Fibroblast of lung (primary cell): ENCODE measurements around the gene KCNQ2. TPM values are rescaled to one million over a fixed set of nuclear protein-coding genes. Genes with fewer than 3 reads are reported as not detected.

Experiments used
- DNase-seq, 2 donors: peaks; one replicate each; pipeline versions ENCODE4 v3.0.0 to v3.0.0-alpha.2; 2010; ENCODE audit warnings: low read depth in 2 of 2
- H2AFZ ChIP-seq: 2 replicates; pipeline ENCODE4 v1.5.1; 2012; ENCODE audit warnings: low read length, control low read depth, inconsistent platforms
- H3K27ac ChIP-seq: 2 replicates; pipeline ENCODE4 v1.5.1; 2011; ENCODE audit warnings: low read length, control low read depth; ENCODE audit not compliant: insufficient read depth
- H3K27me3 ChIP-seq: 2 replicates; pipeline ENCODE4 v1.5.1; 2011; ENCODE audit warnings: mild to moderate bottlenecking, low read length; ENCODE audit not compliant: control insufficient read depth, insufficient read depth
- H3K36me3 ChIP-seq: 2 replicates; pipeline ENCODE4 v1.5.1; 2011; ENCODE audit warnings: low read length; ENCODE audit not compliant: control insufficient read depth, insufficient read depth
- H3K4me1 ChIP-seq: 2 replicates; pipeline ENCODE4 v1.5.1; 2011; ENCODE audit warnings: low read length; ENCODE audit not compliant: control insufficient read depth, insufficient read depth; ENCODE audit errors: extremely low read depth
- H3K4me2 ChIP-seq: 2 replicates; pipeline ENCODE4 v1.5.1; 2011; ENCODE audit warnings: low read length, control low read depth; ENCODE audit not compliant: insufficient read depth; ENCODE audit errors: extremely low read depth
- H3K4me3 ChIP-seq, 4 experiments: fragments of 200-600 bp in 1 of 4; sonication (generic) in 1 of 4; replicated peaks in 1 of 4; 2 replicates each; pipeline ENCODE4 v1.5.1; 2011 to 2016; ENCODE audit warnings: low read length in 4 of 4, low read depth in 3 of 4, mild to moderate bottlenecking in 3 of 4, control low read depth in 2 of 4, inconsistent platforms in 1 of 4, mixed read lengths in 1 of 4; ENCODE audit not compliant: insufficient read depth in 1 of 4; ENCODE audit errors: control extremely low read depth in 1 of 4
- H3K79me2 ChIP-seq: 2 replicates; pipeline ENCODE4 v1.5.1; 2012; ENCODE audit warnings: mild to moderate bottlenecking, low read length, inconsistent platforms; ENCODE audit not compliant: control insufficient read depth, insufficient read depth
- H3K9ac ChIP-seq: 2 replicates; pipeline ENCODE4 v1.5.1; 2011; ENCODE audit warnings: mild to moderate bottlenecking, low read length, control low read depth; ENCODE audit not compliant: insufficient read depth
- H3K9me3 ChIP-seq: 2 replicates; pipeline ENCODE4 v1.5.1; 2012; ENCODE audit warnings: low read depth, low read length; ENCODE audit not compliant: control insufficient read depth, insufficient read depth
- H4K20me1 ChIP-seq: 2 replicates; pipeline ENCODE4 v1.5.1; 2011; ENCODE audit warnings: low read length; ENCODE audit not compliant: control insufficient read depth, insufficient read depth; ENCODE audit errors: extremely low read depth
- EZH2 ChIP-seq: IDR thresholded peaks from 2 replicates; pipeline ENCODE4 v1.5.1; 2012; ENCODE audit warnings: low read length, control low read depth, mild to moderate bottlenecking; ENCODE audit errors: missing control alignments
- polyA plus RNA-seq, 2 donors: library from polyadenylated mRNA; depleted of rRNA in 1 of 2; stranded (reverse) in 1 of 2; unstranded in 1 of 2; fragments of >200 nt; gene quantifications; 2 replicates each; pipeline ENCODE4 v1.2.1, GENCODE V29; 2011 to 2012; ENCODE audit warnings: missing spikeins in 1 of 2
- total RNA-seq: library from RNA; depleted of rRNA; stranded (reverse); fragments of >200 nt; gene quantifications from 2 replicates; pipeline ENCODE4 v1.2.1, GENCODE V29; 2014
- TF ChIP-seq, protein P1 (sequence below), 2 donors: IDR thresholded peaks in 1 of 2; conservative IDR thresholded peaks in 1 of 2; 1 replicate in 1 of 2; 2 replicates in 1 of 2; pipeline ENCODE4 v1.5.1; 2011 to 2012; ENCODE audit warnings: low read length in 2 of 2, control low read depth in 1 of 2, inconsistent platforms in 1 of 2, low read depth in 1 of 2, mild to moderate bottlenecking in 1 of 2

KCNQ2 gene
- total and polyA plus RNA-seq, 2 donors (not counting 1 experiment from before 2014, with no cell fraction given): not detected

DNA sequence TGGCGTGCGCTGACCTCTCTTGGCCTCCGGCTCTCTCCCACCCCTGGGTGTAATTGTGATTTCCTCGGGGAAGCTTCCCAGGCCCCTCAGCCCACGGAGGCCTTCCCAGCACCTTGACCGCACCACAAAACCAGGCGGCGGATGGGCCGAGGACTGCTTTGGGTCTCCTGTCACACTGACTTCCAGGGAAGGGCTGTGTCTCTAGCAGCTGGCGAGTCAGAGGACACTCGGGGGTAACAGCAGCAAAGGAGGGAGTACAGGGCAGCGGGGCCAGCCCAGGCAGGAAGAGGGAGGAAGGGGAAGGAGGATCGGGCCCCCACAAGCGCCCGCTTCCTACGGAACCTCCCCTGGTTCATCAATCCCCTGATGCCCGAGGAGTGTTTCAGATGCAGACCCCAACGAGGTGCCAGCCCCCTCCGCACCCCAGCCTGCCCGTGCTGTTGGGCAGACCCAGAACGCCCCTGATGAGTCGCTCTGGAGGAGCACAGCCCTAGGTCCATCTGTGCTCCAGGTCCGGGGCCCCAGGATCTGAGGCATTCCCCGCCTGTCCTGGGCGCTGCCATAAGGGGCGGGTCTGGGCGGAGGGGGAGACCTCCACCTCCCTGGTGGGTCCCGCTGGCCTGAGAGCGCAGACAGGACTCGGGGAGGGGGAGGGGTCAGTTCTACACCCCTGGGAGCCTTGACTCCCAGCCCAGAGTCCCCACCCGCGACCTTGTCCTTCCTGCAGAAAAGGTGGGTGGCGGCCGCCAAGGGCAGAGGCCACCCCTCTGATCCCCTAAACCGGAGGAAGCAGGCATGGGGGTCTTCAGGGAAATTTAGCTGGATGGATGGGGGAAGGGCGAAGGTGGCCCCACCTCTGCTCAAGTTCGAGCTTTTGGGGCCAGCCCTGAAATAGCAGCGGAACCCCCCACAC is 112.3 kb downstream of the KCNQ2 start:
- no peak overlapping the region for H3K9ac ChIP-seq
- H3K9me3 ChIP-seq: no peaks in the 10 kb centered on the region
- no peak for DNase-seq
- no peaks in the 10 kb centered on the region for H3K79me2 ChIP-seq
- no peaks in the 10 kb centered on the region for H3K36me3 ChIP-seq
- no peak overlapping the region for H3K4me2 ChIP-seq
- no peaks in the 10 kb centered on the region for H3K4me1 ChIP-seq
- no peaks in the 10 kb centered on the region for H3K27me3 ChIP-seq
- TF ChIP-seq EZH2: no peak
- TF ChIP-seq, protein P1, sequence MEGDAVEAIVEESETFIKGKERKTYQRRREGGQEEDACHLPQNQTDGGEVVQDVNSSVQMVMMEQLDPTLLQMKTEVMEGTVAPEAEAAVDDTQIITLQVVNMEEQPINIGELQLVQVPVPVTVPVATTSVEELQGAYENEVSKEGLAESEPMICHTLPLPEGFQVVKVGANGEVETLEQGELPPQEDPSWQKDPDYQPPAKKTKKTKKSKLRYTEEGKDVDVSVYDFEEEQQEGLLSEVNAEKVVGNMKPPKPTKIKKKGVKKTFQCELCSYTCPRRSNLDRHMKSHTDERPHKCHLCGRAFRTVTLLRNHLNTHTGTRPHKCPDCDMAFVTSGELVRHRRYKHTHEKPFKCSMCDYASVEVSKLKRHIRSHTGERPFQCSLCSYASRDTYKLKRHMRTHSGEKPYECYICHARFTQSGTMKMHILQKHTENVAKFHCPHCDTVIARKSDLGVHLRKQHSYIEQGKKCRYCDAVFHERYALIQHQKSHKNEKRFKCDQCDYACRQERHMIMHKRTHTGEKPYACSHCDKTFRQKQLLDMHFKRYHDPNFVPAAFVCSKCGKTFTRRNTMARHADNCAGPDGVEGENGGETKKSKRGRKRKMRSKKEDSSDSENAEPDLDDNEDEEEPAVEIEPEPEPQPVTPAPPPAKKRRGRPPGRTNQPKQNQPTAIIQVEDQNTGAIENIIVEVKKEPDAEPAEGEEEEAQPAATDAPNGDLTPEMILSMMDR (conservative IDR thresholded peaks at IDR 0.05 in 1 of 2, IDR thresholded peaks at IDR 0.05 in 1 of 2; ENCODE audit: low read depth in 1 of 2, low read length in 2 of 2): no peak
- H3K27ac ChIP-seq: no peak overlapping the region
- no peaks in the 10 kb centered on the region for H4K20me1 ChIP-seq
- H2AFZ ChIP-seq: no peak overlapping the region
- no peak overlapping the region for H3K4me3 ChIP-seq

DNA sequence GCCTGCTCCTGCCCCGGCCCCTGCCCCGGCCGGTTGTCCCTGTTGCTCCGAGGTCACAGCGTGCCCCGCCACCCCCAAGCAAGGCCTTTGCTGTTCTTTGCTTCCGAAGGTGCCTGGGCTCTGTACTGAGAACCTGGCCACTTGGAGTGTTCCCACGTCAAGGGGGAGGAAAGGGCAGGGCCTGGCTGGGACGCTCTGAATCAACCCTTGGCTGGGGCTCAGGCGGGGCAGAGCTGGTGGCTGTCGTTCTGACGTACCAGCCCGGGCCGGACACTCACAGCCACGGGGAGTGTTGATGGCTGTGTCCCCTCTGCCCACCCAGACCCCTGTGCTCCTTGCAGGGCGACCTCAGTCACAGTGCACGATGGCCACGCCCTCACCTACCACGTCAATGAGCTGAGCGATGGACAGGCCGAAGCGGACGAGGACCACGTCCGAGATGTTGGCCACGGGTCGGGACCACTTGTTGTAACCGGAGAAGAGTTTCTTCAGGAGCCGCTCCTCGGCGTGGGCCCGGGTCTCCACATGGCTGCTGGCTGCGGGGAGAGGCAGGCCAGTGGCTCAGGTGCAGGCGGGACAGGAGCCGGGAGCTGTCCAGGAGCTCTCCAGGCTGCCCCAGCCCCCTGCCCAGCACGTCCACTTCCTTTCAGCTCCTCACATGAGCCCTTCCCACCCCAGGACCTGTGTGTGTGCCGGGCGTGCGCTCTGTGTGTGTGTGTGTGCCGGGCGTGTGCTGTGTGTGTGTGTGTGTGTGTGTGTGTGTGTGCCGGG is 113.1 kb downstream of the KCNQ2 start:
- H3K9me3 ChIP-seq: no peaks in the 10 kb centered on the region
- no peak overlapping the region for H3K9ac ChIP-seq
- H3K27ac ChIP-seq: no peak overlapping the region
- no peak overlapping the region for H2AFZ ChIP-seq
- H4K20me1 ChIP-seq: no peaks in the 10 kb centered on the region
- no peaks in the 10 kb centered on the region for H3K79me2 ChIP-seq
- no peak for DNase-seq
- H3K4me2 ChIP-seq: no peak overlapping the region
- H3K36me3 ChIP-seq: no peaks in the 10 kb centered on the region
- no peaks in the 10 kb centered on the region for H3K27me3 ChIP-seq
- no peaks in the 10 kb centered on the region for H3K4me1 ChIP-seq
- no peak for TF ChIP-seq EZH2
- TF ChIP-seq, protein P1 (conservative IDR thresholded peaks at IDR 0.05 in 1 of 2, IDR thresholded peaks at IDR 0.05 in 1 of 2; ENCODE audit: low read depth in 1 of 2, low read length in 2 of 2): no peak
- no peak overlapping the region for H3K4me3 ChIP-seq
